ENCODE measurements around the gene FEM1B. TPM values are rescaled to one million over a fixed set of nuclear protein-coding genes. Genes with fewer than 3 reads are reported as not detected.
A peak's percentile ranks its signal among the peaks of the same experiment; 100 is the strongest.

FEM1B gene
- polyA plus RNA-seq, 3 donors = 21.5 to 26.4 (median 26.0) TPM

- peak overlapping the region; percentile 8 for H2AFZ ChIP-seq (ENCODE audit: insufficient read depth, low read depth, low read length, poor library complexity, severe bottlenecking)
- no peak overlapping the region for H3K4me3 ChIP-seq (replicated peaks in 1 of 3; ENCODE audit: low read depth in 2 of 3, low read length in 3 of 3)
- no peak overlapping the region for H3K9ac ChIP-seq (ENCODE audit: insufficient read depth, low read length, poor library complexity, severe bottlenecking)
- H3K27ac ChIP-seq (ENCODE audit: low read depth in 1 of 2, low read length in 2 of 2) = no peak overlapping the region
- no peaks in the 10 kb centered on the region for H3K36me3 ChIP-seq (replicated peaks in 1 of 2; ENCODE audit: control insufficient read depth in 1 of 2, insufficient read depth in 2 of 2, low read length in 2 of 2)
- H3K4me3 Mint-ChIP-seq = peak overlapping the region in 1 of 2 donors; percentile 11
- TF ChIP-seq CTCF (IDR thresholded peaks at IDR 0.05) = no peak
- no peaks in the 10 kb centered on the region for H3K4me1 Mint-ChIP-seq
- no peaks in the 10 kb centered on the region for H3K36me3 Mint-ChIP-seq
- H3K9me3 ChIP-seq (replicated peaks in 1 of 2; ENCODE audit: control insufficient read depth in 1 of 2, insufficient read depth in 1 of 2, low read length in 2 of 2) = no peaks in the 10 kb centered on the region
- H3K4me2 ChIP-seq (replicated peaks; ENCODE audit: extremely low read depth, low read length, poor library complexity, severe bottlenecking) = no peak overlapping the region
- H3K27me3 ChIP-seq (ENCODE audit: control insufficient read depth in 2 of 2, insufficient read depth in 2 of 2, low read length in 2 of 2) = peaks cover 10 to 31% of the 10 kb centered on the region in 2 donors
- no CpG with 5 or more reads among the region's 2 CpGs for WGBS (ENCODE audit: insufficient coverage)
- no peak for DNase-seq
- H3K9me3 Mint-ChIP-seq = no peaks in the 10 kb centered on the region
- H3K79me2 ChIP-seq (ENCODE audit: insufficient read depth, low read length) = no peaks in the 10 kb centered on the region
- H3K27me3 Mint-ChIP-seq (ENCODE audit: low read depth in 3 of 3) = peaks cover 4 to 19% (median 16%) of the 10 kb centered on the region in 3 donors
- no peaks in the 10 kb centered on the region for H3K4me1 ChIP-seq (ENCODE audit: control insufficient read depth in 1 of 2, insufficient read depth in 2 of 2, low read length in 2 of 2)
- H4K20me1 ChIP-seq (ENCODE audit: insufficient read depth, low read length) = no peaks in the 10 kb centered on the region
- no peak overlapping the region for H3K27ac Mint-ChIP-seq
- intact Hi-C loops (cut with micrococcal nuclease) = no loop called here
Observed at GRCh38 chr15:68264282-68264681, 13.3 kb upstream of the FEM1B start.

GRCh38 chr15:68265081-68265480, 12.5 kb upstream of the FEM1B start:
- H3K27ac Mint-ChIP-seq = no peak overlapping the region
- peaks cover 4 to 22% (median 16%) of the 10 kb centered on the region in 3 donors for H3K27me3 Mint-ChIP-seq (ENCODE audit: low read depth in 3 of 3)
- no peak overlapping the region for H3K27ac ChIP-seq (ENCODE audit: low read depth in 1 of 2, low read length in 2 of 2)
- no peaks in the 10 kb centered on the region for H3K36me3 Mint-ChIP-seq
- no peak overlapping the region for H3K4me3 Mint-ChIP-seq
- no peaks in the 10 kb centered on the region for H3K9me3 ChIP-seq (replicated peaks in 1 of 2; ENCODE audit: control insufficient read depth in 1 of 2, insufficient read depth in 1 of 2, low read length in 2 of 2)
- H3K4me1 ChIP-seq (ENCODE audit: control insufficient read depth in 1 of 2, insufficient read depth in 2 of 2, low read length in 2 of 2) = no peaks in the 10 kb centered on the region
- no peaks in the 10 kb centered on the region for H3K36me3 ChIP-seq (replicated peaks in 1 of 2; ENCODE audit: control insufficient read depth in 1 of 2, insufficient read depth in 2 of 2, low read length in 2 of 2)
- intact Hi-C loops (cut with micrococcal nuclease) = no loop called here
- no peak overlapping the region for H3K4me2 ChIP-seq (replicated peaks; ENCODE audit: extremely low read depth, low read length, poor library complexity, severe bottlenecking)
- no peak overlapping the region for H3K9ac ChIP-seq (ENCODE audit: insufficient read depth, low read length, poor library complexity, severe bottlenecking)
- WGBS (ENCODE audit: insufficient coverage) = no CpG with 5 or more reads among the region's 4 CpGs
- no peak overlapping the region for H3K4me3 ChIP-seq (replicated peaks in 1 of 3; ENCODE audit: low read depth in 2 of 3, low read length in 3 of 3)
- no peaks in the 10 kb centered on the region for H3K9me3 Mint-ChIP-seq
- DNase-seq = no peak
- no peaks in the 10 kb centered on the region for H3K79me2 ChIP-seq (ENCODE audit: insufficient read depth, low read length)
- H3K4me1 Mint-ChIP-seq = no peaks in the 10 kb centered on the region
- H4K20me1 ChIP-seq (ENCODE audit: insufficient read depth, low read length) = no peaks in the 10 kb centered on the region
- TF ChIP-seq CTCF (IDR thresholded peaks at IDR 0.05) = no peak
- peaks cover 10 to 31% of the 10 kb centered on the region in 2 donors for H3K27me3 ChIP-seq (ENCODE audit: control insufficient read depth in 2 of 2, insufficient read depth in 2 of 2, low read length in 2 of 2)
- H2AFZ ChIP-seq (ENCODE audit: insufficient read depth, low read depth, low read length, poor library complexity, severe bottlenecking) = no peak overlapping the region
